HG02970 (cell line): ENCODE measurements around the gene COX17.
"Not testable (repeated sequence)": the region's sequence is repeated elsewhere in the genome, so short reads cannot be mapped to it uniquely, and the experiment has no call there.

Experiments used
- ATAC-seq: cut with Tn5 transposase; IDR thresholded peaks from one replicate; pipeline ENCODE4 v1.9.1; 2021; ENCODE audit warnings: mild to moderate bottlenecking, moderate library complexity, moderate number of reproducible peaks; ENCODE audit not compliant: unreplicated experiment, low FRiP score

COX17 gene, protein sequence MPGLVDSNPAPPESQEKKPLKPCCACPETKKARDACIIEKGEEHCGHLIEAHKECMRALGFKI

GRCh38 chr3:119676771-119677640 is at the start of gene COX17:
COX17 (minus strand) TSS chr3:119677406; CDS start chr3:119677310, 96 bp downstream.
- peak; percentile 92 for ATAC-seq

GRCh38 chr3:119726909-119727308 is 49.7 kb upstream of the COX17 start:
- no peak for ATAC-seq

DNA sequence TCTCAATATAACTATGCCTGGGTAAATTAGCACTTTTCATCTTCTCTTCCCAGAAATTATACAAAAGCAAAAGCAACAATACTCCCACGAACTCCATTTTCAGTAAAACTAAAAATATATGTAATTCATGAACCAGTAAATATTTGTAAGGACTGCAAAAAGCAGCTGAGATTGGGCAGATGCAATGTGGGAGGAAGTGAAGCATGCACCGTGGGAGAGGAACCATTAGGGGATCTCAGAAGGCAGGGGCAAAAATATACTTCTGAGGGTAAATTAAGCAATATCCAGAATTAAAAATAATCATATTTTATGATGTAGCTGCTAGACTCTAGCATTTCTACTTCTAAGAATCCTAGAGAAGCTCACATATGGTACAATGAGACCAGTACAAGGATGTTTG is 45.8 kb upstream of the COX17 start:
- ATAC-seq, result no peak

GRCh38 chr3:119717520-119717919 is 40.3 kb upstream of the COX17 start:
- no peak for ATAC-seq

- no peak for ATAC-seq
Measured at GRCh38 chr3:119716998-119717397, 39.8 kb upstream of the COX17 start.

DNA sequence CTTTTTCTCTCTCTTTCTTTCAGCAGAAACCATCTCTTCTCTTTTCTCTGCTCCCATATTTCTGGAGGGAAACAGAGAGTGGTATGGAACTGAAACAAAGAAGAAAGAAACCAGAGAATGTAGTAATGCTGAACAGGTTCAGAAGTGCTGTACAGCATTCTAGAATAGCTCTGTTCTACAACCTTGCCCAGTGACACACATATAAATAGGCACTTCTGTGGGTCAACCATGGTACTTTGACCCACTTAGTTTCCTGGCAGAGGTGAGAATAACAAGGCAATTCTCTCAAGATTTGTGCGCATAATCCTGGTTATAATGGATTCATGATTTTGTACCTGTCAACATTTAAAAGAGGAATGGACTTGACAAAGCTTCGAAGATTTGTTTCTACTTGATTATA is 37.9 kb upstream of the COX17 start:
- no peak for ATAC-seq

- ATAC-seq, result no peak
Measured at GRCh38 chr3:119703820-119704531, 26.8 kb upstream of the COX17 start.

DNA sequence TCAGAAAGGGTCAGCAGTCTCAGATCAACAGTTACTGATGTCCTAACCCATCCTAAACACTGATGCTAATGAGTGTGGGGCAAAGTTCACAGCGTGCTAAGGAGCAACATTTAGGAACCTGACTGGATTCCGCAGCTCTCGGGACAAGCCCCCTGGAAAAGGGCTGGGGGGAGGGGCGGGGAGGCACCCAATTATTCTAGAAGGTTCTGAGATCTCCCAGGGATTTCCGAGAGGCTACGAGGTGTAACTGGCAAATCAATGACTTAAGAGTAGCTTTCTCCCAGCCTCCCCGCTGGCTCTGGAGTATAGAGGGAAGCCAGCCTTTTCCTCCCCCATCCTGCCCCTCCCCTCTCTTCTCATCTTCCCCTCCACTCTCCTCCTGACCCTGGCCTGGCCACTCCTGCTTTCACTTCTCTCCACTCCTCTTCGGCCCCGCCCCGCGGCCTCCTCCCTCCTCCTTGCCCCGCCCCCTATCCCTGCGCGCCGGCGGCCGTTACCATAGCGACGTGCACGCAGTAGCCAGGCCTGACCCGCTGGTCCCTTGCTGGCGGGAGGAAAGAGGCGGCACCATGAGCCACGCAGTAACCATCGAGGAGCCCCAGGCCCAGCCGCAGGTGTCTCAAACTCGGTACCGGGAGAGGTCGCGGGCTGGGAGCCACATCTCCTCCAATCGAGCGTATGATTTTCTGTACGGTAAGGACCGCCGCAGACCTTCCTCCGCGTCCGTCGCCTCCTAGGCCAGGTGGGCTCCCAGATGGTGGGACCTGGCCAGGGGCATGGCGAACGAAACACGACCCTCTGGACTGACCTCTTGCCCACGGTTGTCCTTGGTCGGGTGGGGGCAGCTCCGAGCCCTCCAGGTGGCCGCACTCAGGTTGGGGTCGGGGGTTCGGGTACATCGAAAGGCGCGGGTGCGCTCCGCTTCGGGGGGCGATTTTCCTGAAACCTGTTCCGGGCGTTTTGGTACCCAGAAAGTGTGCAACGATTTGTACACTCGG is 25.6 kb upstream of the COX17 start, which contains the start of gene CFAP91:
Gene CFAP91 (plus strand): TSS at position 493 of the 998 bp plus-strand sequence. CDS start 77 bp downstream, at position 570.
- ATAC-seq, result peak; percentile 79

DNA sequence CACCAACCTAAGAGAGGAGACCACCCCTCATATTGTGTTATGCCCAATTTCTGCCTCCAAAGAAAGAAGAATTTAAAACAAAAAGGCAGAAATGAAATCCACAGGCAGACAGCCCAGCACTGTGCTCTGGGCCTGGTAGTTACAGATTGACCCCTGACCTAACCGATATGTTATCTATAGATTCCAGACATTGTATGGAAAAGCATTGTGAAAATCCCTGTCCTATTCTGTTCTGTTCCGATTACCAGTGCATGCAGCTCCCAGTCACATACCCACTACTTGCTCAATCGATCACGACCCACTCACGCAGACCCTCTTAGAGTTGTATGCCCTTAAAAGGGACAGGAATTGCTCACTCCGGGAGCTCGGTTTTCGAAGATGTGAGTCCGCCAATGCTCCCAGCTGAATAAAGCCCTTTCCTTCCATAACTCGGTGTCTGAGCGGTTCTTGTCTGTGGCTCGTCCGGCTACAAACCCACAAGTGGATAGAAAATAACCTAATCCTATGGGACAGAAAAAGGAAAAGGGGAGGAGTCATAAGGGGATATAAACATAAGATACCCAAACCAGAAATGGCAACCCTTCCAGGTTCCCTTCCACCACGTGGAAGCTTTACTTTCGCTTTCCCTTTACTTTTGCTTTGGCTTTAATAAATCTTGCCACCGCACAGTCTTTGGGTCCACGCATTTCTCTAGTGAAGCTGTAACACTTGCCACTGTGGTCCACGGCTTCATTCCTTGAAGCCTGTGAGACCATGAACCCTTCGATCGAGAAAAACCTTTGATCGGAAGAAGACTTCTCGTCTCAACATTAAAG is 23.9 kb upstream of the COX17 start:
- ATAC-seq, result no peak

GRCh38 chr3:119700269-119700919 is 23.2 kb upstream of the COX17 start:
- no peak for ATAC-seq

DNA sequence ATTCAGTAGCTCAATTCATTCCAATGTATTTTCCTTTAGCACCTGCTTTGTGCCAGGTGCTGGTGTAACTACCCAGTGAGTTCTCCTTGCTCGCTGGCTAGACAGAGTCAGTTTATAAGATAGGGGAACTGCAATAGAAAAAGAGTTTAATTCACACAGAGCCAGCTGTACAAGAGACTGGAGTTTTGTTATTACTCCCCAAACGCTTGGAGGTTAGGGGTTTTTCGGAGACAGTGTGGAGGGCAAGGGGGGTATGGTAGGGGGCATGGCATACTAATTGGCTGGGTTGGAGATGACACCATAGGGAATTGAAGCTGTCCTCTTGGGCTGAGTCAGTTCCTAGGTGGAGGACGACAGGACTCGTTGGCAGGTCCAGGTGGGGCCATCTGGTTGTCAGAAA is 20.2 kb upstream of the COX17 start:
- ATAC-seq, result no peak

DNA sequence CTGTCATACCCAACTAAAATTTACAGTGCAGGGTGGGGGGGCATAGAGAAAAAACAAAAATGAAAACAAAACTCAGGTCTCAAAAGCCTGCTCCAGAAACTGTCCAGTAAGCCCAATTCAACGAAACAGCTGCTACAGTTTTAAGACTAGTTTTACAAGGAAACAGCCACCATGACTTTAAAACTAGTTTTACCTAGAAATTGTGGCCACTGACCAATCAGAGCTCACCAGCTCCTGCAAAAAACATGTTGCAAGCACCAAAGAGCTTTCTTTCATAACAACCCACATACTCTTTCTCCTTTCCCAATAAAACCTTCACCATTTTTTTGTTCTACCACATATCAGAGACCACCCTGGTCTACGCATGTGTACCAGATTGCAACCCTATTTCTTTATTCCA is 18.3 kb upstream of the COX17 start:
- ATAC-seq, result no peak

DNA sequence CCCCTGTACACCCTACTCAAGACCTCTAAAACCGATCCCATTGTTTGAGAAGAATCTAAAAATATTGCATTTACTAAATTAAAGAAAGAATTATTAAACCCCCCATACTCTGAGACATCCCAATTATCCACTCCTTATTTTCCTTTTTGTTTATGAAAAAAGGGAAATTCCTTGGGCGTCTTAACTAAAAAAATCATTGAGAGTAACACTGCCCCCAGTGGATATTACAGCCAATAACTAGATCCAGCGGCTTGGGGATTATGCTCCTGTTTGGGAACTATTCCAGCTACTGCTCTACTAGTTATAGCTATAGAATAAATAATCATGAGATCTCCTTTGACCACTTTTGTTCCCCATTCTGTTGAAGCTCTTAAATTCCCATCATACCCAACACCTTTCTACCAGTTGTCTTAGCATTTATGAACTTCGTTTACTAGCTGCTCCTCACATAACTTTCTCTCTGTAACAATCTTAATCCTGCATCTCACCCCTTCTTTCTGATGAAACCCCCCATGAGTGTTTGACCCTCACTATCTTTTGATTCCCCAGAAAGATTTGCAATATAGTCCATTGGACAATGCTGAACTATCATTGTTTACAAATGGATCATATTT is 12.9 kb upstream of the COX17 start:
- no peak for ATAC-seq

DNA sequence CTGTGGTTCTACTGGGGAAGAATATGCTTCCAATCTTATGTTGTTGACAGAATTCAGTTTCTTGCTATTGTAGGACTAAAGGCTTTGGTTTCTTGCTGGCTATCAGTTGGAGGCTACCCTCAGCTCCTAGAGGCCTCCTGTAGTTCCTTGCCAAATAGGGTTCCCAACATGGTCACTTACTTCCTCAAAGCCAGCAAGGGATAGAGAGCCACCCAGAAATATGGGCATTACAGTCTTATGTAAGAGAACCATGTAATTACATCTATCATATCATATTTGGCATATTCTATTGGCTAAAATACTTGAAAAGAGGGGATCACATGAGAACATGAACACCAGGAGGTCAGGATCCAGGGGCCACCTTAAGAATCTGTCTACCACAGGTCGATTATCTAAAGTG is 6.2 kb upstream of the COX17 start:
- no peak for ATAC-seq

DNA sequence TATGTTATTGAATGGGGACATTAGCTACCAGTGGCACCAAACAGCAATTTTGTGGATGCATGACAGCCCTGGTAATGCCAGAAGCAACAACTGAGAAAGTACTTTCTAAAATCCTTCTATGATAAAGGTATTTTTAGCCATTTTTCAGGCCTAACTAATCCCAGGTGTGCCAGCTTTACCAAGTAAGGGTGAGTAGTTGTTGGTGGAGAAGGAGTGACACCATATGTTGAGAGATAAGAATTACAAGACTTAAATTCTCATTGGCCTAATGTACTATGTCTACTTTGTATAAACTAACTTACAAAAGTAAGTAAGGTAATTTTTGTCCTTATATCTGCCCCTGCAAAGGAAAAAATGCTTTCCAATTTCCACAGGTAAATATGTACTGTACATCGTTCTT is 4.1 kb upstream of the COX17 start:
- no peak for ATAC-seq

GRCh38 chr3:119679874-119680273 is 2.7 kb upstream of the COX17 start:
- no peak for ATAC-seq

DNA sequence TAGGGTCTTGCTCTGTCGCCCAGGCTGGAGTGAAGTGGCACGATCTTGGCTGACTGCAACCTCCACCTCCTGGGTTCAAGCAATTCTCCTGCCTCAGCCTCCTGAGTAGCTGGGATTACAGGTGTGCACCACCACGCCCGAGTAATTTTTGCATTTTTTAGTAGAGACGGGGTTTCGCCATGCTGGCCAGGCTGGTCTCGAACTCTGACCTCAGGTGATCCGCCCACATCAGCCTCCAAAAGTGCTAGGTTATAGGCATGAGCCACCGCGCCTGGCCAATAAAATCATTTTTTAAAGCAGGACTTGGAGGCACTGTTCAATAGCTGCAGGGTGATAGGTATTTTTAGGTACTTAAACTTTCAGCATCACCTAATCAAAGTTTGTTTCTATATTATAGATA is 1.0 kb upstream of the COX17 start:
- not testable (repeated sequence) for ATAC-seq

- no peak for ATAC-seq
Measured at GRCh38 chr3:119677641-119677934, 382 bp upstream of the COX17 start.

DNA sequence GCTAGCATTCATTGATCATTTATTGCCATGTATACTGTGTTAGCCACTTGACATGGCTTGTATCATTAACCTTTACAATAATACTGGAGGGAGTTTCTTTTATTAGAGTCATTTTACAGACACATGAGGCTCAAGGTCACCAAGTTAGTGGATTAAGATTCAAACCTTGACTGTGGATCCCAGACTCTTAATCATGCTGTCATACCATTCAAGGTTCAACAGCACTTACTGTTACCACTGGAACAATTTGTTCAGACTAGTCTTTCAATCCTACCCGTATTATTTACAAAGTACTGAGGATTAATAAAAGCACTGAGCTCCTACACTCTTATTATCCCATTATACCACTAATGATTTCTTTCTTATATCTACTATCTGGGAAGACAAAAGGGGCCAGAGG is 1.2 kb downstream of the COX17 start:
- ATAC-seq, result no peak
